ENCODE results near the gene AMIGO1.

Gene AMIGO1

DNA sequence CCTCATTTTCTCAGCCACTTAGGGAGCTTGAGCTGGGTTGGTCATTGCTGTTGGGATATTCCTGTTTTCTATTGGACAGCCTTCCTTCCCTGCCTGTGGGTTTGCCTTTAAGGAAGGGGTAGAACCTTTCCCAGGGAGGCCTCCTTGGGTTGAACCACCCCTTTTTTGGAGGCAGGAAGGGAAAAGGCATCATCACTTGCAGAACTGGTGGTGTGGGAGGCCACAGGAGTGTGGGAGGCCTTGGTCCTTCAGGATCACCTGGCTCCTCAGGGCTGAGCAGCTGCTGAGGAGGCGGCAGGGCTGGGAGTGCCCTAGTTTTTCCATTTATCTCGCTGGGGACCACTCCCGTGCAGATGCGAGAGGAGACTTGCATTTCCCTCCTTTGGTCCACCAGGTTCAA is 16.3 kb downstream of the AMIGO1 start:
- TF ChIP-seq TAF1 (IDR thresholded peaks at IDR 0.05; ENCODE audit: borderline replicate concordance, insufficient read depth, low read length) (no peak), POLR2AphosphoS5 (IDR thresholded peaks at IDR 0.05; ENCODE audit: low read depth, low read length) (no peak), SIN3A (IDR thresholded peaks at IDR 0.05; ENCODE audit: borderline replicate concordance, insufficient read depth, low read length) (no peak), FOXP2 (optimal IDR thresholded peaks at IDR 0.05; ENCODE audit: borderline replicate concordance, extremely low read depth, extremely low read length, insufficient read depth) (no peak)
- TF ChIP-seq, protein P1, sequence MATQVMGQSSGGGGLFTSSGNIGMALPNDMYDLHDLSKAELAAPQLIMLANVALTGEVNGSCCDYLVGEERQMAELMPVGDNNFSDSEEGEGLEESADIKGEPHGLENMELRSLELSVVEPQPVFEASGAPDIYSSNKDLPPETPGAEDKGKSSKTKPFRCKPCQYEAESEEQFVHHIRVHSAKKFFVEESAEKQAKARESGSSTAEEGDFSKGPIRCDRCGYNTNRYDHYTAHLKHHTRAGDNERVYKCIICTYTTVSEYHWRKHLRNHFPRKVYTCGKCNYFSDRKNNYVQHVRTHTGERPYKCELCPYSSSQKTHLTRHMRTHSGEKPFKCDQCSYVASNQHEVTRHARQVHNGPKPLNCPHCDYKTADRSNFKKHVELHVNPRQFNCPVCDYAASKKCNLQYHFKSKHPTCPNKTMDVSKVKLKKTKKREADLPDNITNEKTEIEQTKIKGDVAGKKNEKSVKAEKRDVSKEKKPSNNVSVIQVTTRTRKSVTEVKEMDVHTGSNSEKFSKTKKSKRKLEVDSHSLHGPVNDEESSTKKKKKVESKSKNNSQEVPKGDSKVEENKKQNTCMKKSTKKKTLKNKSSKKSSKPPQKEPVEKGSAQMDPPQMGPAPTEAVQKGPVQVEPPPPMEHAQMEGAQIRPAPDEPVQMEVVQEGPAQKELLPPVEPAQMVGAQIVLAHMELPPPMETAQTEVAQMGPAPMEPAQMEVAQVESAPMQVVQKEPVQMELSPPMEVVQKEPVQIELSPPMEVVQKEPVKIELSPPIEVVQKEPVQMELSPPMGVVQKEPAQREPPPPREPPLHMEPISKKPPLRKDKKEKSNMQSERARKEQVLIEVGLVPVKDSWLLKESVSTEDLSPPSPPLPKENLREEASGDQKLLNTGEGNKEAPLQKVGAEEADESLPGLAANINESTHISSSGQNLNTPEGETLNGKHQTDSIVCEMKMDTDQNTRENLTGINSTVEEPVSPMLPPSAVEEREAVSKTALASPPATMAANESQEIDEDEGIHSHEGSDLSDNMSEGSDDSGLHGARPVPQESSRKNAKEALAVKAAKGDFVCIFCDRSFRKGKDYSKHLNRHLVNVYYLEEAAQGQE (IDR thresholded peaks at IDR 0.05; ENCODE audit: insufficient read depth in 1 of 2, low read depth in 2 of 2, low read length in 2 of 2), result no peak

DNA sequence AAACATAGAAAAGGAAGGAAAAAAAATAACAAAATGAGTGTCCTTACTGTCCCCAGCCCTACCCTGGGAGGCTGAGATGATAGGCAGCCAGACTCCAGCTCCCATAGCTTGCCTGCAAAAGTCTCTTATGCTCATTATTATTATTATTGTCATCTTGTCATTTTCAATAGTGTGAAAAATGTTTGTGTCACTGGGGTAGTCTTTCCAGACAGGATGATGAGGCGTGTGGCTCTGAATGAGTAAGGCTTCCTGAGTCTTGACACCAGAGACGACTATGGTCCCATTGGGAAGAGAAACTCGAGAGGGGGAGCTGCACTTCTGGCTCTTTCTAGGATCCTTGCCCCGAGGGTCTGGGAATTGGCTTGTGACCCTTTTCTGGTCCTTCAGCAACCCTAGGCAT is 16.7 kb downstream of the AMIGO1 start:
- no peak for TF ChIP-seq FOXP2 (optimal IDR thresholded peaks at IDR 0.05; ENCODE audit: borderline replicate concordance, extremely low read depth, extremely low read length, insufficient read depth)
- TF ChIP-seq SIN3A (IDR thresholded peaks at IDR 0.05; ENCODE audit: borderline replicate concordance, insufficient read depth, low read length), result no peak
- TF ChIP-seq POLR2AphosphoS5 (IDR thresholded peaks at IDR 0.05; ENCODE audit: low read depth, low read length), result no peak
- no peak for TF ChIP-seq TAF1 (IDR thresholded peaks at IDR 0.05; ENCODE audit: borderline replicate concordance, insufficient read depth, low read length)
- TF ChIP-seq, protein P1 (IDR thresholded peaks at IDR 0.05; ENCODE audit: insufficient read depth in 1 of 2, low read depth in 2 of 2, low read length in 2 of 2), result no peak

DNA sequence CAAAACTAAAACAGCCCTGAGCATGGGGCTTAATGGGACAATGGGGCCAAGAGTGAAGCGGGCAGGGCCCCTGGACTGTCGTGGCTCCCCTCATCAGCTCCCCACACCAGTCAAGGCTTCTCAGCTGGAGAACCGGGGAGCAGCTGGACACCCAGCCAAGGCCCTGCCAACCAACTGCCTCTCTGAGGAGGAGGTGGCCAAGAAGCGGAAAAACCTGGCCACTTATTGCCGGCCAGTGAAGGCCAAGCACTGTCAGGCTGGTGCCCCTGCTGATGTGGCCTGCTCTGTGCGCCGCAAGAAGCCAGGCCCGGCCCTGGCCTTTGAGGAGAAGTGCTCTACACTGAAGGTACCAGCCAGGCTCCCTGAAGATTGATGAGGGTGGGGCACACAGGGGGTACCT is 18.2 kb downstream of the AMIGO1 start:
- TF ChIP-seq SIN3A (IDR thresholded peaks at IDR 0.05; ENCODE audit: borderline replicate concordance, insufficient read depth, low read length) (no peak), TAF1 (IDR thresholded peaks at IDR 0.05; ENCODE audit: borderline replicate concordance, insufficient read depth, low read length) (no peak), FOXP2 (optimal IDR thresholded peaks at IDR 0.05; ENCODE audit: borderline replicate concordance, extremely low read depth, extremely low read length, insufficient read depth) (no peak)

DNA sequence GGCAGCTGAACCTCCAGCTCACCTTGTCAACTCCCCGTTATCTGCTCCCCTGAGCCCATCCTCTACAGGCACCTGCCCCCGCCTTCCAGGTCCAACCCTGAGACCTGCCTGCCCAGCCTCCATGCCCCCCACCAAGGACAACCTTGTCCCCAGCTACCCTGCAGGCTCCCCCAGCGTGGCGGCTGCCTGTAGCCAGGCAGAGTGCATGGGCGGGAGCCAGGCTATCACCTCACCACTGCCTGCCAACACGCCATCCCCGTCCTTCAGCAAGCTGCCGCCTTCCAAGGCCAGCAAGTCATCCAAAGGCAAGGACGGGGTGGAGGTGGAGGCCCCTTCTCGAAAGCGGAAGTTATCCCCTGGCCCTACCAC is 18.6 kb downstream of the AMIGO1 start:
- TF ChIP-seq FOXP2 (optimal IDR thresholded peaks at IDR 0.05; ENCODE audit: borderline replicate concordance, extremely low read depth, extremely low read length, insufficient read depth) (no peak), SIN3A (IDR thresholded peaks at IDR 0.05; ENCODE audit: borderline replicate concordance, insufficient read depth, low read length) (no peak), TAF1 (IDR thresholded peaks at IDR 0.05; ENCODE audit: borderline replicate concordance, insufficient read depth, low read length) (no peak), POLR2AphosphoS5 (IDR thresholded peaks at IDR 0.05; ENCODE audit: low read depth, low read length) (no peak)
- TF ChIP-seq, protein P1 (IDR thresholded peaks at IDR 0.05; ENCODE audit: insufficient read depth in 1 of 2, low read depth in 2 of 2, low read length in 2 of 2), result no peak

DNA sequence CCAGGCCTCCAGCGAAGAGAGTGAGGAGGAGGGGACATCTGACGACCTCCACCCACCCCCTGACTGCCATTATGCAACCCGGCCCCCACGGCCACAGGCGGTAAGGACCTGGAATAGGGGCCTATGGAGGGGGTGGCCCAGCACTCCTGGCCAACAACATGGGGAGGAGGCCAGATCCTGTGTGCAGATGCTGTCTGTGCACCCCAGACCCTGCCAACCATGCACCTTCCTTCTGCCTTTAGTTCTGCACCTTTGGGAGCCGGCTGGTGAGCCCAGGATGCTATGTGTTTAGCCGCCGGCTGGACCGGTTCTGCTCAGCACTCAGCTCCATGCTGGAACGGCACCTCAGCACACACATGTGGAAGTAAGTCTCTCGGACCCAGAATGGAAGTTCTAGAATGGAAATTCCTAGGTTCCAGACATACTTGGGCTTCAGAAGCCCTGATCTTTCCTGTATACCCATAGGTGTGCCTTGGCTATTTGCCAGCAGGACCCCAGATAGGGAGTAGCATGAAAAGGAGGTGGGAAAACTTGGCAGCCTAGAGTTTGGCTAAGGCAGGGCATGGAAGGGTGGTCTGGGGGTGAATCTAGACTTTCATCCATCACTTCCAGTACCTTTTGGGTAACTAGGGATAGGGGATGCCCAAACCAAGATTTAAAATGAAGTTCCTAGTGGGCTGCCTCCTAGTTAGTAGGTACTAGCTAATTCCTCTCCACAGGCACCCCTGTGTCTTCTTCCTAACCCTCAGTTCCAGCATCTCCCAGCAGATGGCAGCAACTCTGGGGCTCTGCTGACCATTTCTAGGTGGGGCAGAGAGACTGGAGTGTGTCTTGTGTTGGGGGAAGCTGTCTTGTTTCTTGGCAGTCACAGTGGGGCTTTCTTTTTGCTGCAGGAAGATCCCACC is 19.2 kb downstream of the AMIGO1 start:
- TF ChIP-seq TAF1 (IDR thresholded peaks at IDR 0.05; ENCODE audit: borderline replicate concordance, insufficient read depth, low read length), result no peak
- TF ChIP-seq, protein P1 (IDR thresholded peaks at IDR 0.05; ENCODE audit: insufficient read depth in 1 of 2, low read depth in 2 of 2, low read length in 2 of 2), result no peak
- TF ChIP-seq POLR2AphosphoS5 (IDR thresholded peaks at IDR 0.05; ENCODE audit: low read depth, low read length), result no peak
- TF ChIP-seq FOXP2 (optimal IDR thresholded peaks at IDR 0.05; ENCODE audit: borderline replicate concordance, extremely low read depth, extremely low read length, insufficient read depth), result no peak
- no peak for TF ChIP-seq SIN3A (IDR thresholded peaks at IDR 0.05; ENCODE audit: borderline replicate concordance, insufficient read depth, low read length)

Measured in PFSK-1 (cell line).